Bronchial epithelial cell (primary cell): ENCODE measurements around the gene SPC25. TPM values are rescaled to one million over a fixed set of nuclear protein-coding genes. Genes with fewer than 3 reads are reported as not detected.

Source experiments
- DNase-seq: peaks from one replicate; pipeline ENCODE4 v3.0.0-alpha.2; 2010; ENCODE audit warnings: low read depth
- FAIRE-seq: peaks from 2 replicates; lab custom pipeline; 2011; peaks lifted over from hg19 to GRCh38; lab: Jason Lieb, UNC
- H3K27me3 ChIP-seq: 2 replicates; pipeline ENCODE4 v1.5.1; 2011; ENCODE audit warnings: low read length; ENCODE audit not compliant: control insufficient read depth, insufficient read depth
- H3K36me3 ChIP-seq: 2 replicates; pipeline ENCODE4 v1.5.1; 2011; ENCODE audit warnings: low read length; ENCODE audit not compliant: control insufficient read depth, insufficient read depth
- H3K4me3 ChIP-seq: 2 replicates; pipeline ENCODE4 v1.5.1; 2011; ENCODE audit warnings: mild to moderate bottlenecking, low read depth, low read length, control low read depth
- CTCF ChIP-seq: IDR thresholded peaks from 2 replicates; pipeline ENCODE4 v1.5.1; 2011; ENCODE audit warnings: mild to moderate bottlenecking, moderate library complexity, low read length, control low read depth, inconsistent platforms; ENCODE audit not compliant: insufficient read depth, severe bottlenecking
- total RNA-seq: library from RNA; depleted of rRNA; stranded (reverse); fragments of >200 nt; gene quantifications from 2 replicates; pipeline ENCODE4 v1.2.1, GENCODE V29; 2014

SPC25 gene
- total RNA-seq, 1 donor from 2014 or later: not detected

- H3K36me3 ChIP-seq: no peaks in the 10 kb centered on the region
- TF ChIP-seq CTCF: no peak
- no peak for FAIRE-seq
- no peaks in the 10 kb centered on the region for H3K27me3 ChIP-seq
- no peak overlapping the region for H3K4me3 ChIP-seq
- DNase-seq: no peak
Observed at GRCh38 chr2:168896783-168897182, 6.6 kb upstream of the SPC25 start.

DNA sequence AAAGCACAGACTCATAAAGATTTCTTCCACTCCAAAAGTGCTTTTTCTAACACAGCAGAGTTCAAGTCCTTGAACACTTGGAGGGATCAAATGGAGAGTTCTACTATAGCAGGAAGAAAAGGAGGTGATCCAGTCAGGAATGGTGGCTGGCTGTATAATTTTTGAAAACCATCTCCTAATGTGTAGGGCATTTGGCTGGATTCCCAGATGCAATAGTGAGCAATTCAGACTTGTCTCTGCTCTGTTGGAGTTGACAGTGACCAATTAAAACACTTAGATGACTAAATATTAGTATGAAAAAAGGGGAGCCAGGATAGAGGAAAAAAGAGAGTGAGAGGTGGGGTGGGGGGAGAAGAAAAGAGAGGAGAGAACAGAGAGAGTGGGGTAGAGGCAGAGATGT, 5.5 kb upstream of the SPC25 start:
- Histone ChIP-seq H3K36me3 (no peaks in the 10 kb centered on the region), H3K27me3 (no peaks in the 10 kb centered on the region), H3K4me3 (no peak overlapping the region)
- no peak for TF ChIP-seq CTCF
- FAIRE-seq (no peak), DNase-seq (peak; percentile 45)

GRCh38 chr2:168894720-168895119, 4.5 kb upstream of the SPC25 start:
- no peaks in the 10 kb centered on the region for H3K27me3 ChIP-seq
- FAIRE-seq: no peak
- no peaks in the 10 kb centered on the region for H3K36me3 ChIP-seq
- no peak overlapping the region for H3K4me3 ChIP-seq
- no peak for TF ChIP-seq CTCF
- DNase-seq: no peak

DNA sequence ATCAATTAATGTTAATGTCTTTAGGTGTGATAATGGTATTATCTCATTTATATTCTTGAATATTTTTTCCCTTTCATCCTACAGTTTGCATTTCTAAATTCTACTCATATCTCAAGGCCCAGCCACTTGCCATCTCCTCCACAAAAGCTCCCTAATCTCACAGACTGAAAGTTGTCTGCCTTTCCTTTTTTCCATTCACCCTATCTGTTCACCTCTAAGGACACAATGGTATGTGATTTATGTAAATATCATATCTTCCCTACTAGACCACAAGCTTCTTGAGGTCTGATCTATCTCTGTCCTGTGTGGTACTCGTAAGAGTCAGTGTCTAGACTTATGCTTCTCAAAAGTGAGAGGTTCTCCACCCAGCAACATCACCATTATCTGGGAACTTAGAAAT, 3.9 kb upstream of the SPC25 start:
- TF ChIP-seq CTCF: no peak
- Histone ChIP-seq H3K4me3 (no peak overlapping the region), H3K27me3 (no peaks in the 10 kb centered on the region), H3K36me3 (no peaks in the 10 kb centered on the region)
- no peak for DNase-seq
- no peak for FAIRE-seq

- H3K4me3 ChIP-seq: no peak overlapping the region
- no peaks in the 10 kb centered on the region for H3K27me3 ChIP-seq
- FAIRE-seq (no peak), DNase-seq (no peak)
- no peaks in the 10 kb centered on the region for H3K36me3 ChIP-seq
- TF ChIP-seq CTCF: no peak
Observed at GRCh38 chr2:168892327-168892726, 2.1 kb upstream of the SPC25 start.

DNA sequence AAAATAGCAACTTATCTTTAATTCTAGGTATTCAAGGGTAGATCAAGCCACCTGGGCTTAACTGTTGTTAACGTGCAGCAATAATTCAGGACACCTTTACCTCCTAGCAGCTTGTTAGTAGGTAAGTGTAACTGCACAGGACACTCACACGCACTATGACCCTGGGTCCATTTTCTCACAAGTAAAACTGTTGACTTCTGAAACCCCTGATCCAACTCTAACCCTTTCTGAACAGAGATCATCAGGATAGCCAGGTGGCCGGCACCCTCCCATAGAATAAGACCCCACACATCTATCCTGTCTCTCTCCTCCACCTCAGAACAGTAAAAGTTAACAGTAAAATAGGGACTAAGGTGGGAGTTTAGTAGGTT, 610 bp downstream of the SPC25 start:
- TF ChIP-seq CTCF: no peak
- FAIRE-seq (no peak), DNase-seq (no peak)
- H3K36me3 ChIP-seq: no peaks in the 10 kb centered on the region
- H3K4me3 ChIP-seq: peak overlapping the region; percentile 64
- no peaks in the 10 kb centered on the region for H3K27me3 ChIP-seq
